NCI-H2171 (cell line): ENCODE data around the gene IL32.

Experiments
- DNase-seq: peaks from one replicate; lab custom pipeline; 2025; lab: John Stamatoyannopoulos, UW

IL32 gene

DNA sequence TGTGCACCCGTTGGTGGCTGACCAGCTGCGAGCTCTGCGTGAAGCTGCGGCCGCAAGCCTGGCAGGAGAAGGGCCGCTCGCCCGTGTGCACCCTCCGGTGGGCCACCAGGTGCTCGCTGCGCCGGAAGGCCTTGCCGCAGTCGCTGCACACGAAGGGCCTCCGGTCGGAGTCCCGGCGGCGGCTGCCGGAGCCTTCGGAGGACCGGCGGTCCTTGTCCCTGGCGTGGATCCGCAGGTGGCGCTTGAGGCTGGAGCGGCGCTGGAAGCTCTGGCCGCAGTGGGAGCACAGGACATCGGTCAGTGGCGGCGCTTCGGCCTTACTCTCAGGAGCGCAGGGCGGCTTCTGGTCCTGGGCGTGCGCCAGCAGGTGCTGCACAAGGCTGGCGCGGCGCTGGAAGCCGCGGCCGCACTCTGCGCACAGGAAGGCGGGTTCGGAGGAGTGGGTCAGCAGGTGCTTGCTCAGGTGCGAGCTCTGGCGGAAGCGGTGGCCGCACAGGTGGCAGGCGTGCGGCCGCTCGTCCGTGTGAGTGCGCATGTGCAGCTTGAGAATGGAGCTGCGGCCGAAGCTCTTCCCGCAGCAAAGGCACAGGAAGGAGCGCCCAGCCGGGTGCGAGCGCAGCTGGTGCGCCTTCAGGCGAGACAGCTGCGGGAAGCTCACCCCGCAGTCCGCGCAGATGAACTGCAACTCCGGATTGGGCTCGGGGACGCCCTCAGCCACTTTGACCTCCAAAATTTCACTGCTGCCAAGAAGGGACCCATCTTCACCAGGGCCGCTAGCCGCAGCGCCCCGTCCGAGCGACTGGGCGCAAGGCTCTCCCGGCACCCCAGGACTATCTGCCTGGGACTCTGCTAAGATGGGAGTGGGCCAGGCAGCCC, 24.5 kb downstream of the IL32 start:
- no peak for DNase-seq

DNA sequence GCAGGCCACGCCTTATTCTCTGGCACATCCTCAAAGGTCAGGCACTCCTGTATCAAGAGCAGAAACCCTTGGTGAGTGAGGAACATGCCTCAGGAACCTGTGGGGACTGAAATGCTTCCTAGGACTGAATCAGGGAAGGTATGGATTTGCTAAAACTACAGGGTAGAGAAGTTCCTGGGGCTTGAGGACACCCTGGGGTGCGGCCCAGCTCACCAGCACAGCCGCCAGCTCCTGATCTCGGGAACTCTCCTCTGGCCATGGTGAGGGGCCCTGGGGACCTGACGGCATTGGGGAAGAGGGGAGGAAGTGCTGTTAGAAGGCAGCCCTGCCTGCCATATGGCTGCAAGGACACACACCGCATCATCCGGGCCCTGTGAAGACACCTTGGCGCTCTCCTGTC, 26.1 kb downstream of the IL32 start:
- no peak for DNase-seq

- no peak for DNase-seq
Measured at GRCh38 chr16:3092501-3092941, 27.1 kb downstream of the IL32 start.

DNA sequence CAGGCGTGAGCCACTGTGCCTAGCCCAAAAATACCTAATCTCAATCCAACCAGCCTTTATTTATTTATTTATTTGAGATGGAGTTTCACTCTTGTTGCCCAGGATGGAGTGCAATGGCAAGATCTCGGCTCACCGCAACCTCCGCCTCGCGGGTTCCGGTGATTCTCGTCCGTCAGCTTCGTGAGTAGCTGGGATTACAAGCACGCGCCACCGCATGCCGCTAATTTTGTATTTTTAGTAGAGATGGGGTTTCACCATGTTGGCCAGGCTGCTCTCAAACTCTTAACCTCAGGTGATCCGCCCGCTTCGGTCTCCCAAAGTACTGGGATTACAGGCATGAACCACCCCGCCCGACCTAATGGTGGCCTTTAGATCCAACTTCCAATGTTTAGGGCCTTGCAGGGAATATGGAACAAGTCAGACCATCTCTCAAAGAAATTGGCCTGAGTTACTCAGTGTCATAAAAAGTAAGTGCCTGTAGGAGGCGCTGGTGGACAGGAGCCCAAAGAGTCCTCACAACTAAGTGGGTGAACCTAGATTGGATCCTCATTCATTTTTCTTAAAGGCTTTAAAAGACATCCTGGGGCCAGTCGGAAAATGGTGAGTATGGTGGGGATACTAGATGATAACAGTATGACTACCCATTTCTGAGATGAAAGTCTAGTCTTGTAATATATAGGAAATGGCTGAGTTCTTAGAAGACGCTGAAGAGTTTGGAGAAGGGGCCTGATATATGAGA, 29.0 kb downstream of the IL32 start:
- no peak for DNase-seq

DNA sequence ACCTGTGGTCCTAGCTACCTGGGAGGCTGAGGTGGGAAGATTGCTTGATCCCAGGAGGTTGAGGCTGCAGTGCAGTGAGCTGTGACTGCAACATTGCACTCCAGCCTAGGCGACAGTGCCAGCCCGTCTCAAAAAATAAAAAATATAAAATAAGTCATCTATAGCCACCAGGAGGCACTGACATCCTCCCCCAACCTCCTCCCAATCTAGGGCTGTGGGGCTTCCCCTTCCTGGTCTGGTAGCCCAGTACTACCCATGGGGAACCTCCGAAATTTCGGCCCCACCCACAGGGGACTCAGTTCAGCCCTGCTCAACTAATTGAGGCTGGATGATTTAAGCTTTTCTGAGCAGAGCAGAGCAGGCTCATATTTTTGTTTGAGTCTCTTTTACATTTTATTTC, 30.4 kb downstream of the IL32 start:
- no peak for DNase-seq

DNA sequence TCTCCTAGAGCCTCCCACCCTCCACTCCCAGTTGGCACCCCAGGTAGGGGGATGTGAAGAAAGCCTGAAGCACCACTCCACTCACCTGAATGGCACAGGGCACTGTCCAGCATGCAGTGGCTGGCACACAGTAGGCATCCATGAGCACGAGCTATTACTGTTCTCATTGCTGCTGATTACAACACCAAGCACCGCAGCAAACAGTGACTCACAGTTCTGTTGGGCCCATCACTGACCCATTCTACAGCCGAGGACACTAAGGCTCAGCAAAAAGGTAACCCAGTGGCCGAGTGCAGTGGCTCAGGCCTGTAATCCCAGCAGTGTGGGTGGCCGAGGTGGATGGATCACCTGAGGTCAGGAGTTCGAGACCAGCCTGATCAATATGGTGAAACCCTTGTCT, 30.9 kb downstream of the IL32 start:
- no peak for DNase-seq

GRCh38 chr16:3097266-3097665, 31.8 kb downstream of the IL32 start:
- no peak for DNase-seq

DNA sequence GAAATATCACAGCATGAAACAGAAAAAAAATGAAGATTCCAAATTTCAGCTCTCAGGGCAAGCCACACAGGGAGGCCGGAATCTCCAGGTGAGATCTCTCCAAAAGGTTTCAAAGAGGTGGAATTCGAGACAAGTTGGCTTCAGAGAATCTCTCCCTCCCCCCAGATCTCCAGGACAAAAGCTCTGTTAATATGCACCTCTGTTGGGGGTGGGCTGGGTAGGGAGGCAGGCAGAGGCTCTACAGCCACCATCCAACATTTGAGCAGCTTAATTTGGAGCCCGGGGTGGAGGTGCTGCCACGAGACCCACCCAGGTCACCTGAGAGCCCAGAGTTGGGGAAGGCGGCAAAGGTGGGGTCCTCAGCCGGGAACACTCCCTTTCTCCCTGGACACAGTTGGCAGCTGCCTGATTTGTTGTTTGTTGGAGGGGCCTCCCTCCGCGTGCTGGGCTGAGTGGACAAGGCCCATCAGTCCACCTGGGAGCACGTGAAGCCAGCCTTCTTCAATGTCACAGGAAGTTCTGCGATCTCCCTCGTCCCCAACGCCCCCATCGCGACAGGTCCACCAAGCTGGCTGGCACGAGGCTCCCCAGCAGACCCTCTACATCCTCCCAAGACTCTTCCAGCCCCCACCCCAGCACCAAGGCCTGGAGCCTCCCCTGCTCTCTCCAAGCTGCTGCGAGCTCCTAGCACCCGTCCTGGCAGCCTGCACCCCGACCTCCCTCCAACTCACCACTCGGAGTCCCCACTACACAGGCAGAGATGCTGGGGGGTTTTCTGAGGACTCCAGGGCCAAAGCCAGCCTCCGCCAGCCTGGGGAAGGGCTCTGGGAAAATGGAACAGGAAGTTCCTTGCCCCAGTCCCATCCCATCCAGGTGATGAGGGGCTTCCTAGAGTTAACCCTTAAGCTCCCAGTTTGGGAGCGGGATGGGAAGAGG, 33.3 kb downstream of the IL32 start, which contains the start of gene ZSCAN10:
Gene ZSCAN10, minus strand, starts transcription at position 836 of the 936 bp plus-strand sequence. CDS start 6,357 bp downstream, outside the sequence.
- no peak for DNase-seq

DNA sequence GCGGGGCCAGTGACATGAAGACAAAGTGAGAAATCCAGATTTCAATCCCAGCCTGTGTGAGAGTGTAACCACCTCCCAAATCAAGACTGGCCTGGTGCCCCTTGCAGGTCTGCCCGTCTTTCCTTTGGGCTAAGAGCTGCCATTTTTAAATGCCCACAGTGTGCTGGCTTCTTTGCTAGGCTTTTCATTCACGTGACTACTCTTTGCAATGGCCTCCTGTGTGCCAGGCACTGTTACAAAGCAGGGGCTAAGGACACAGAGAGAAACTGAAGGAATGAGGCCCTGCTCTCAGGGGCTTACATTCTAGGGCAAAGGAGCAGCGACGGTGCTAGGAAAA, 33.9 kb downstream of the IL32 start:
- no peak for DNase-seq

DNA sequence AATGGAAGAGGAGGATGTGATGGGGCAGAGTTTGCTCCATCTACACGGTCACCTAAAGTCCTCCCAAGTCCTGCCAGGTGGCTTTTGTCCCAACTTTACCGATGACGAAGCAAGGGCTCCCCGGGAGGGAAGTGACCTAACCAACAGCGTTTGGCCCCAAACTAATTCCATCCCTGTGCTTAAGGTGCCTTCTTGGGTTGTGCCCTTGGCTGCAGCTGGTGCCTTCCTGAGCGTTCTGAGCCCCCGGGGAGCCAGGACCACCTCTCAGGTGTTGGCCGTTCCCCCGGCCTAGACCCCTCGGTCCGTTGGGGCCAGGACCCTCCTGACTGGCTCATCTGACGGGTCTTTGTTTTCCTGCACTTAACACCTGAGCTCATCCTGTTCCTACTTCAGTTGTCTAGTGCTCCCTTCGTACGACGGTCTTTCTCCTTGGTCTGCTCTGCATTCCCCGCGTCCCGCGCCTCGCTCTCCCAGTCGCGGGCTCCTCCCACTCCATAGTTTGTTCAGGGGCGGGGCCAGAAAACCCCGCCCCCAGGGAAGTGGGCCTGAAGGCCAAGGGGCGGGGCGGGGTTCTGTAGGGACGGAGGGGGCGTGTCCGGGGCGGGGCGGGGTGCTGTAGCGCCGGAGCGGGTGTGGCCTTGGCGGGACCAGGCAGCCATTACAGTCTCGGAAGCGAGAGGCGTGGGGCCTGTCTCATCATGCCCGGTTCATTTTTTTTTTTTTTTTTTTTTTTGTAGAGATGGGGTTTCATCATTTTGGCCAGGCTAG, 34.5 kb downstream of the IL32 start:
- peak; percentile 96 for DNase-seq

DNA sequence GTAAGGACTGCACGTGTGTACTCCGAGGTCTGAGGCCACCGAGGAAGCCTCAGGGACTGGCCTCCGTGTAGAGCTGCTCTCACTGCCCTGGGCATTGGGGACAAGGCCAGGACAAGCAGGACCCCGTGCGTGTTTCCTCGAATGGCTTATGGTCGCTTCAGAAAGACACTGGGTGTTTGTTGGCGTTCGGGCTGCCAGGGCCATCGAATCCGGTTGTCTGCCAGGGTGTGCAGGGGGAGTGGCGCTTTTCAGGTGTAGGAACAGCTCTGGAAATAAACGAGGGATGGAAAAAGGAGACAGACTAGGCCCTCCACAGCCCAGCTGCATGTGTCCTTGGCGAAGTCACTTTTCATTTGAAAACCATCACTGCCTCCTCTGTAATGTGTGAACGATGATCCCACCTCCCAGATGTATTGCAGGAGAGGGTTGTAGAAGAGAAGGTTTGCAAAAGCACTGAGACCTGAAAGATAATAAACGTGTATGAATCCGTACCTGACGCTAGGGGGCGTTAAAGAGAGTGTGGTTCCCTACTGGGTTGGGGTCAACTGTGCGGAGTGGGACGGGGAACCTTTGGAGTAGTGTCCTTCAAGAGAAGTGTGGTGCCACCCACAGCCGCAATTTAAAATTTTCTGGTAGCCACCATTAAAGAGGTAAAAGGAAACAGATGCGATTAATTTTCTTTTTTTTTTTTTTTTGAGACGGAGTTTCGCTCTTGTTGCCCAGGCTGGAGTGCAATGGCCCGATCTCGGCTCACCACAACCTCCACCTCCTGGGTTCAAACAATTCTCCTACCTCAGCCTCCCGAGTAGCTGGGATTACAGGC, 35.8 kb downstream of the IL32 start:
- no peak for DNase-seq

- DNase-seq = no peak
Measured at GRCh38 chr16:3101841-3102470, 36.5 kb downstream of the IL32 start.

- DNase-seq = peak; percentile 93
Measured at GRCh38 chr16:3106205-3106928, 40.9 kb downstream of the IL32 start.

DNA sequence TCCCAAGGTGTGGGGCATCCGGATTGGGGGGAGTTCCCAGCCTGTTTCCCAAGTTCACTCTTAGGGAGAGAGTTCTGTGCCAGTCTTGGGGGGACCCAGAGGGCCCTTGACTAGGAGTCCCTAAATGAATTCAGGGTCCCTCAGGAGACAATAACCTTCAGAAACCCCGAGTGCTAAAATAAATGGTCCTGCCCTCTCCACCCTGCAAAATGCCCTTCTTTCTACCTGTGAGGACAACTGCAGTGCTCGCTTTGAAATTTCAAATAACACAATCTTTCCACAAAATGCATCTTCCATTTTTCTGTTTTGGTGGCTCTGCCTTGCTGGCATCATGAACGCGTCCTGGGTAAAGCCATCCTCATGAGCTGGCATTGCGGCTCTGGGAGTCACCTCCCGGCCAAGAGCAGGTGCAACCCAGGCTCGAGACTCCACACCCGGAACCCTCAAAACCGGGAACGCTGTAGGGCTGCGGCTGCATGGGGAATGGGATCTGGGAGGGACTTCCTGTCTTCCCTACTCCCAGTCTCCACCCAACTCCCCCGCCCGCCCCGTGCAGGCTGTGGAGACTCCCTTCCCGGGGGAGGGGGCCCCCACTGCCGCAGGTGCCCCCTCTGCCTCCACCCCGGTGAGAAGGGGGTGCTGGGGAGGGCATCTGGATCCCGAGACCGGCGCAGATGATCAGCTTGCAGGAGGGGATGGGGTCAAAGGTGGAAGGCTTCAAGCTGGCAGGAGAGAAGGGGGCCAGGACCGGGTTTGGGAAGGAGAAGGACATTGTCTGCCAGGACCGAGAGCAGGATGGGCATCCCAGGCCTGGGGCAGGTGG, 46.8 kb downstream of the IL32 start, which contains the start of gene ZNF205:
Gene ZNF205, plus strand, starts transcription at position 529 of the 823 bp plus-strand sequence. CDS start 845 bp downstream, outside the sequence.
- peak; percentile 79 for DNase-seq

DNA sequence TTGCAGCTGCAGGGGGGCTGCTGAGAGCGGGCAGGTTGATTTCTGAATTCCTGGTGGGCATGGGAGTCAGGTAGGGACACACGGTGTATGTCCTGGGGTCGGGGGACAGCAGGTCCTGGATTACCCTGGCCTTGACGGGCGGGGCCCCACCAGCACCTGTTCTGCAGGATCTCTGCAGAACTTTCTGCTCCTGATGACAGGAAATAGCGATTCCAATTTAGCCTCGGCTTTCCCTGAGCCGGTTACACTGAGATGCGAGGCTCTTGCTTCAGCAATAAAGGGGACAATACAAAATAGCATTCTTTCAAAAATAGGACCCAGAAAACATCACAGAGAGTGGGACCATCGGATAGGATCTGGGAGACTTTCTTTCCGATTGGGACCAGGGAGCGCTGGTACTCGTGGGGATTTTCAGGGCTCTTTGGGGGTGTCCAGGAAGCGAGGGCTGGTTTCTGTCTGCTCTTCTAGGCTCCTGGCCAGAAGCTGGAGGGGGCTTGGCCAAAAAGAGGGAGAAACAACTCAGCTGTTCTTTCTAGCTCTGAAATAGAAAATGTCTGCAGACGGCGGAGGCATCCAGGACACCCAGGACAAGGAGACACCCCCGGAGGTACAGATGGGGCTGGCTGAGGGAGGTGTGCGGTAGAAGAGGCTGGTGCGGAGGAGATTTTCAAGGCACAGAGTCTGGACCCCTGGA, 47.6 kb downstream of the IL32 start:
- DNase-seq = no peak

DNA sequence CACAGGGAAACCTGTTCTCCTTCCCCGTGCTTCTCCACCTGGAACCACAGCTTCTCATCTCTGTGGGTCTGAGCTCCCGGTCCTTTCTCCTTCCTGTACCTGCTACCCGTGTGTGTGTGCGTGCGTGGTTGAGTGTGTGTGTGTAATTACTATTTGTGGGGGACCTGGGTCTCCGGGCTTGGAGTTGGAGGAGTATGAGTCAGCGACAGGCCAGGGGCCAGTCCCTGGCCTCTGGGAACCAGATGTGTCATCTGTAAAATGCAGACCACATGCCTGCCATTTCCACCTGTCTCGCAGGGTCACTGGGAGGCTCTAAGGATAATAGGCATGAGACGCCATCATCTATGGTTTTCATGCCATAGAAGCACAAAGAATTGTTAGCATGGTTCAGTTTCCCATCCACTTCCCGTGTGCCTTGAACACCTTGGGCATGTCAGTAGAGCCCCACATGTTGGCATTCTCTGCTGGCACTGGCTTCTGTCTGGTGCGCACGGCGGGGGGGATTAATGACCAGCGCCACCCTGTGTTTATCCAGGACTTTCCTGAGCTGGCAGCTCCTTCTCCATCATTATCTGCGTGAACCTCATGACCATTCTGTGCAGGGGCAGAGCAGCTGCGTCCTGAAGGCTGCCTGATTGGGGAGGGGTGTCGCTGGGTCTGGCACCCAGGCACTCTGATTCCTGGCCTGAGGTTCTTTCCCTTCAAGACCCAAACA, 48.5 kb downstream of the IL32 start:
- DNase-seq = no peak

DNA sequence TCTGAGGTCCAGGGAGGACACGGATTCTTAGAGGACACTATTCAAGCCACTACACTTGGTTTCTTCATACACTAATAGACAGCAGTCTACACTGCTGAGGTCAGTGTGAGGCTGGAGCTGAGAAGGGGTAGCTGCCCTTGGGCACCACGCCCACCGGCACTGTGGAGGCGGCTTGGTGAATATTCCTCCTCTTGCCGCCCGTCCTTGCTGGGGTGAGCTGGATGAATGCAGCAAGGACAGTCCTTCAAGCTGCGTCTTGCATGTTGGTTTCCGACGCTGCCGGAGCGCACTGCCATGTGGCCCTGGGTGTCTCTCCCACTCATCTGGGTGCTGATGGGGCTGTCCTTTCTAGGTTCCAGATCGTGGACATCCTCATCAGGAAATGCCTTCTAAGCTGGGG, 49.6 kb downstream of the IL32 start:
- DNase-seq = no peak
